Panc1 (cell line): ENCODE results near the gene ALDH1A1. TPM values are rescaled to one million over a fixed set of nuclear protein-coding genes. Genes with fewer than 3 reads are reported as not detected.

Experiments
- ATAC-seq: fragments of 200-7000 bp; cut with Tn5 transposase; 2 replicates; pipeline ENCODE4 v1.9.1; 2020; ENCODE audit warnings: mild to moderate bottlenecking, moderate library complexity
- BruUV-seq: library from RNA; stranded (reverse); fragments of 400-500 nt; replicated peaks from 2 replicates; lab custom pipeline; 2021; lab: Mats Ljungman, UMichigan
- CTCF ChIA-PET: fragments of 300-600 bp; sonication (Branson Sonifier 250); formaldehyde crosslinking; loops from one replicate; lab custom pipeline; 2022; ENCODE audit warnings: antibody characterized with exemption; lab: Charles Lee
- POLR2A ChIA-PET: fragments of 300-600 bp; sonication (Branson Sonifier 250); formaldehyde crosslinking; loops from one replicate; lab custom pipeline; 2022; ENCODE audit warnings: antibody characterized with exemption; lab: Charles Lee
- DNase-seq: peaks from one replicate; pipeline ENCODE4 v3.0.0-alpha.2; 2010; ENCODE audit warnings: low read depth, low spot score
- H3K27ac ChIP-seq: 2 replicates; pipeline ENCODE4 v1.5.1; 2011; ENCODE audit warnings: mild to moderate bottlenecking, low read length, inconsistent platforms
- H3K27me3 ChIP-seq: fragments of 200-500 bp; sonication (Bioruptor generic); 2 replicates; pipeline ENCODE4 v1.6.0; 2014; ENCODE audit warnings: low read length, inconsistent platforms; ENCODE audit not compliant: control insufficient read depth, insufficient read depth
- H3K36me3 ChIP-seq: fragments of 200-500 bp; sonication (Bioruptor generic); 2 replicates; pipeline ENCODE4 v1.5.1; 2014; ENCODE audit warnings: inconsistent platforms, mild to moderate bottlenecking, low read length, moderate library complexity; ENCODE audit not compliant: control insufficient read depth, insufficient read depth
- H3K4me1 ChIP-seq: 2 replicates; pipeline ENCODE4 v1.5.1; 2011; ENCODE audit warnings: inconsistent platforms, mild to moderate bottlenecking, low read length, moderate library complexity; ENCODE audit not compliant: control insufficient read depth, insufficient read depth
- H3K4me3 ChIP-seq, 2 experiments: 2 replicates each; pipeline ENCODE4 v1.5.1; 2011 to 2012; ENCODE audit warnings: low read depth in 2 of 2, low read length in 2 of 2, mild to moderate bottlenecking in 2 of 2, inconsistent platforms in 1 of 2, moderate library complexity in 1 of 2
- H3K9me3 ChIP-seq: fragments of 200-500 bp; sonication (Bioruptor generic); 2 replicates; pipeline ENCODE4 v1.5.1; 2014; ENCODE audit warnings: low read depth, mild to moderate bottlenecking, inconsistent platforms, low read length, moderate library complexity; ENCODE audit not compliant: control insufficient read depth, insufficient read depth
- POLR2AphosphoS5 ChIP-seq: IDR thresholded peaks from 2 replicates; pipeline ENCODE4 v1.6.1; 2012; ENCODE audit warnings: mild to moderate bottlenecking, low read depth, low read length, moderate library complexity
- REST ChIP-seq, 2 experiments: IDR thresholded peaks; 2 replicates each; pipeline ENCODE4 v1.6.1; 2011 to 2012; ENCODE audit warnings: low read depth in 2 of 2, control low read depth in 1 of 2, low read length in 1 of 2, mild to moderate bottlenecking in 1 of 2, moderate library complexity in 1 of 2; ENCODE audit not compliant: insufficient read depth in 1 of 2
- SIN3A ChIP-seq: IDR thresholded peaks from 2 replicates; pipeline ENCODE4 v1.6.1; 2012; ENCODE audit warnings: low read depth, mild to moderate bottlenecking, low read length, moderate library complexity, borderline replicate concordance; ENCODE audit not compliant: insufficient read depth
- TCF7L2 ChIP-seq: IDR thresholded peaks from 2 replicates; pipeline ENCODE4 v1.6.1; 2011; ENCODE audit warnings: mild to moderate bottlenecking, low read depth, low read length, inconsistent platforms
- in situ Hi-C: cut with HindIII; loops from 2 replicates; pipeline ENCODE4 v1.10.0; 2016; ENCODE audit warnings: low sequenced_read_pairs, low pct_unique_long_range_greater_than_20kb
- intact Hi-C: fragments of 100-400 bp; cut with micrococcal nuclease; formaldehyde crosslinking; loops from one replicate; pipeline ENCODE4 v1.10.0; 2022; ENCODE audit not compliant: unreplicated experiment
- total RNA-seq: library from RNA; stranded (reverse); gene quantifications from one replicate; pipeline ENCODE4 v1.2.1, GENCODE V29; 2021; ENCODE audit not compliant: unreplicated experiment
- TF ChIP-seq, protein P1 (sequence below): fragments of 450-650 bp; IDR thresholded peaks from 2 replicates; pipeline ENCODE4 v1.5.1; 2017; ENCODE audit warnings: mild to moderate bottlenecking

Gene ALDH1A1
- total RNA-seq, 1 experiment from 2014 or later, result 0.54 TPM

- Histone ChIP-seq H3K4me1 (no peaks in the 10 kb centered on the region), H3K36me3 (no peaks in the 10 kb centered on the region), H3K4me3 (no peak overlapping the region), H3K27me3 (no peaks in the 10 kb centered on the region), H3K9me3 (no peaks in the 10 kb centered on the region), H3K27ac (no peak overlapping the region)
- POLR2A ChIA-PET, result no interaction called here
- TF ChIP-seq TCF7L2 (no peak), SIN3A (no peak), REST (IDR thresholded peaks at IDR 0.05; ENCODE audit: insufficient read depth in 1 of 2, low read depth in 2 of 2, low read length in 1 of 2) (no peak), POLR2AphosphoS5 (no peak)
- TF ChIP-seq, protein P1, sequence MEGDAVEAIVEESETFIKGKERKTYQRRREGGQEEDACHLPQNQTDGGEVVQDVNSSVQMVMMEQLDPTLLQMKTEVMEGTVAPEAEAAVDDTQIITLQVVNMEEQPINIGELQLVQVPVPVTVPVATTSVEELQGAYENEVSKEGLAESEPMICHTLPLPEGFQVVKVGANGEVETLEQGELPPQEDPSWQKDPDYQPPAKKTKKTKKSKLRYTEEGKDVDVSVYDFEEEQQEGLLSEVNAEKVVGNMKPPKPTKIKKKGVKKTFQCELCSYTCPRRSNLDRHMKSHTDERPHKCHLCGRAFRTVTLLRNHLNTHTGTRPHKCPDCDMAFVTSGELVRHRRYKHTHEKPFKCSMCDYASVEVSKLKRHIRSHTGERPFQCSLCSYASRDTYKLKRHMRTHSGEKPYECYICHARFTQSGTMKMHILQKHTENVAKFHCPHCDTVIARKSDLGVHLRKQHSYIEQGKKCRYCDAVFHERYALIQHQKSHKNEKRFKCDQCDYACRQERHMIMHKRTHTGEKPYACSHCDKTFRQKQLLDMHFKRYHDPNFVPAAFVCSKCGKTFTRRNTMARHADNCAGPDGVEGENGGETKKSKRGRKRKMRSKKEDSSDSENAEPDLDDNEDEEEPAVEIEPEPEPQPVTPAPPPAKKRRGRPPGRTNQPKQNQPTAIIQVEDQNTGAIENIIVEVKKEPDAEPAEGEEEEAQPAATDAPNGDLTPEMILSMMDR, result no peak
- BruUV-seq, result no TSS peak
- CTCF ChIA-PET, result no interaction called here
- in situ Hi-C loops, result no loop called here
- intact Hi-C loops, result no loop called here
- ATAC-seq, result no peak
- DNase-seq, result no peak
Measured at GRCh38 chr9:72954431-72955125, 1.7 kb upstream of the ALDH1A1 start.

GRCh38 chr9:72952381-72952690 lies 517 bp downstream of the ALDH1A1 start:
- DNase-seq (no peak), ATAC-seq (no peak)
- BruUV-seq, result no TSS peak
- Histone ChIP-seq H3K9me3 (no peaks in the 10 kb centered on the region), H3K4me1 (no peaks in the 10 kb centered on the region), H3K27ac (no peak overlapping the region), H3K27me3 (no peaks in the 10 kb centered on the region), H3K36me3 (no peaks in the 10 kb centered on the region), H3K4me3 (no peak overlapping the region)
- no peak for TF ChIP-seq TCF7L2
- TF ChIP-seq, protein P1, result no peak
- TF ChIP-seq REST (IDR thresholded peaks at IDR 0.05; ENCODE audit: insufficient read depth in 1 of 2, low read depth in 2 of 2, low read length in 1 of 2), result no peak
- TF ChIP-seq SIN3A, result no peak
- TF ChIP-seq POLR2AphosphoS5, result no peak
- ChIA-PET POLR2A (no interaction called here), CTCF (no interaction called here)
- in situ Hi-C loops (no loop called here), intact Hi-C loops (no loop called here)
